CD14-positive monocyte (primary cell): ENCODE measurements around the gene ADI1. TPM values are rescaled to one million over a fixed set of nuclear protein-coding genes. Genes with fewer than 3 reads are reported as not detected.

Experiments
- DNase-seq, 3 donors: peaks; one replicate each; pipeline ENCODE4 v3.0.0-alpha.2; 2011 to 2022
- H2AFZ ChIP-seq: 2 replicates; pipeline ENCODE4 v1.6.0; 2012; ENCODE audit warnings: mild to moderate bottlenecking, low read depth, low read length, inconsistent platforms; ENCODE audit not compliant: insufficient read depth, poor library complexity, severe bottlenecking
- H3K27ac ChIP-seq, 2 donors: 1 replicate in 1 of 2; 2 replicates in 1 of 2; pipeline ENCODE4 v1.5.1; 2012 to 2013; ENCODE audit warnings: low read length in 2 of 2, control low read depth in 1 of 2, inconsistent platforms in 1 of 2, low read depth in 1 of 2, mild to moderate bottlenecking in 1 of 2
- H3K27me3 ChIP-seq, 2 donors: one replicate each; pipeline versions ENCODE4 v1.6.0 to v1.6.1; 2011 to 2013; ENCODE audit warnings: low read length in 2 of 2; ENCODE audit not compliant: control insufficient read depth in 2 of 2, insufficient read depth in 2 of 2
- H3K36me3 ChIP-seq, 2 donors: replicated peaks in 1 of 2; 1 replicate in 1 of 2; 2 replicates in 1 of 2; pipeline versions ENCODE4 v1.5.1 to v1.6.1; 2012 to 2013; ENCODE audit warnings: low read length in 2 of 2, control low read depth in 1 of 2, inconsistent platforms in 1 of 2, mild to moderate bottlenecking in 1 of 2; ENCODE audit not compliant: insufficient read depth in 2 of 2, control insufficient read depth in 1 of 2
- H3K4me1 ChIP-seq, 2 donors: 1 replicate in 1 of 2; 2 replicates in 1 of 2; pipeline versions ENCODE4 v1.5.1 to v1.6.1; 2012 to 2013; ENCODE audit warnings: low read length in 2 of 2, control low read depth in 1 of 2, inconsistent platforms in 1 of 2, mild to moderate bottlenecking in 1 of 2, moderate library complexity in 1 of 2; ENCODE audit not compliant: insufficient read depth in 2 of 2, control insufficient read depth in 1 of 2
- H3K4me2 ChIP-seq: replicated peaks from 2 replicates; pipeline ENCODE3; 2012; ENCODE audit warnings: low read length, moderate library complexity, mild to moderate bottlenecking; ENCODE audit not compliant: poor library complexity, severe bottlenecking; ENCODE audit errors: extremely low read depth
- H3K4me3 ChIP-seq, 3 experiments: fragments of 200-600 bp in 1 of 3; sonication (generic) in 1 of 3; replicated peaks in 1 of 3; 1 replicate in 2 of 3; 2 replicates in 1 of 3; pipeline ENCODE4 v1.5.1; 2011 to 2013; ENCODE audit warnings: low read length in 3 of 3, mild to moderate bottlenecking in 3 of 3, control low read depth in 2 of 3, low read depth in 2 of 3, inconsistent platforms in 1 of 3, moderate library complexity in 1 of 3
- H3K79me2 ChIP-seq: 2 replicates; pipeline ENCODE4 v1.6.0; 2012; ENCODE audit warnings: mild to moderate bottlenecking, control low read depth, inconsistent platforms, low read length, moderate library complexity; ENCODE audit not compliant: insufficient read depth
- H3K9ac ChIP-seq: 2 replicates; pipeline ENCODE4 v1.6.0; 2017; ENCODE audit warnings: low read length, mild to moderate bottlenecking; ENCODE audit not compliant: insufficient read depth, poor library complexity, severe bottlenecking
- H3K9me3 ChIP-seq, 2 donors: replicated peaks in 1 of 2; 1 replicate in 1 of 2; 2 replicates in 1 of 2; pipeline versions ENCODE4 v1.5.1 to v1.6.1; 2012 to 2013; ENCODE audit warnings: low read length in 2 of 2, control low read depth in 1 of 2; ENCODE audit not compliant: control insufficient read depth in 1 of 2, insufficient read depth in 1 of 2
- H4K20me1 ChIP-seq: 2 replicates; pipeline ENCODE4 v1.6.0; 2012; ENCODE audit warnings: mild to moderate bottlenecking, low read length, control low read depth, moderate library complexity; ENCODE audit not compliant: insufficient read depth
- H3K27ac Mint-ChIP-seq, 7 donors: one replicate each; pipeline ENCODE4 v1.8.0; 2020; ENCODE audit warnings: mild to moderate bottlenecking in 7 of 7, mixed read lengths in 7 of 7, moderate library complexity in 6 of 7, inconsistent platforms in 2 of 7
- H3K27me3 Mint-ChIP-seq, 3 donors: one replicate each; pipeline ENCODE4 v1.8.0; 2021 to 2022; ENCODE audit warnings: low read depth in 3 of 3, mild to moderate bottlenecking in 3 of 3, mixed read lengths in 3 of 3, moderate library complexity in 3 of 3, inconsistent platforms in 1 of 3
- H3K36me3 Mint-ChIP-seq, 2 donors: one replicate each; pipeline ENCODE4 v1.8.0; 2020; ENCODE audit warnings: mixed read lengths in 2 of 2, inconsistent platforms in 1 of 2, mild to moderate bottlenecking in 1 of 2
- H3K4me1 Mint-ChIP-seq: one replicate; pipeline ENCODE4 v1.8.0; 2020; ENCODE audit warnings: mild to moderate bottlenecking, mixed read lengths
- H3K4me3 Mint-ChIP-seq, 2 donors: one replicate each; pipeline ENCODE4 v1.8.0; 2020; ENCODE audit warnings: mild to moderate bottlenecking in 2 of 2, mixed read lengths in 2 of 2, moderate library complexity in 1 of 2
- H3K9me3 Mint-ChIP-seq, 7 donors: one replicate each; pipeline ENCODE4 v1.8.0; 2020 to 2022; ENCODE audit warnings: mixed read lengths in 7 of 7, mild to moderate bottlenecking in 6 of 7, moderate library complexity in 6 of 7, inconsistent platforms in 2 of 7
- WGBS: methylation state at CpG from one replicate; pipeline ENCODE4 v1.1.5; 2013; ENCODE audit warnings: missing lambda C conversion rate; ENCODE audit not compliant: insufficient coverage; 5-methylcytosine and 5-hydroxymethylcytosine counted together
- intact Hi-C, 2 donors: fragments of 100-400 bp; cut with micrococcal nuclease; formaldehyde crosslinking; loops; one replicate each; pipeline versions ENCODE4 v1.15.0 to v1.15.1; 2023
- polyA plus RNA-seq, 3 donors: library from polyadenylated mRNA; depleted of rRNA in 1 of 3; unstranded in 2 of 3; stranded (reverse) in 1 of 3; fragments of 300-500 nt in 2 of 3; fragments of >200 nt in 1 of 3; fragmentation: Illumina TruSeq in 2 of 3; gene quantifications; 1 replicate in 2 of 3; 2 replicates in 1 of 3; pipeline ENCODE4 v1.2.3, GENCODE V29; 2012 to 2021
- TF ChIP-seq, protein P1 (sequence below): fragments of 200-600 bp; IDR thresholded peaks from one replicate; pipeline ENCODE4 v1.8.0; 2022; ENCODE audit warnings: antibody characterized with exemption, mild to moderate bottlenecking

ADI1 gene
- polyA plus RNA-seq, 3 donors: 30.5 to 89.1 (median 79.3) TPM

DNA sequence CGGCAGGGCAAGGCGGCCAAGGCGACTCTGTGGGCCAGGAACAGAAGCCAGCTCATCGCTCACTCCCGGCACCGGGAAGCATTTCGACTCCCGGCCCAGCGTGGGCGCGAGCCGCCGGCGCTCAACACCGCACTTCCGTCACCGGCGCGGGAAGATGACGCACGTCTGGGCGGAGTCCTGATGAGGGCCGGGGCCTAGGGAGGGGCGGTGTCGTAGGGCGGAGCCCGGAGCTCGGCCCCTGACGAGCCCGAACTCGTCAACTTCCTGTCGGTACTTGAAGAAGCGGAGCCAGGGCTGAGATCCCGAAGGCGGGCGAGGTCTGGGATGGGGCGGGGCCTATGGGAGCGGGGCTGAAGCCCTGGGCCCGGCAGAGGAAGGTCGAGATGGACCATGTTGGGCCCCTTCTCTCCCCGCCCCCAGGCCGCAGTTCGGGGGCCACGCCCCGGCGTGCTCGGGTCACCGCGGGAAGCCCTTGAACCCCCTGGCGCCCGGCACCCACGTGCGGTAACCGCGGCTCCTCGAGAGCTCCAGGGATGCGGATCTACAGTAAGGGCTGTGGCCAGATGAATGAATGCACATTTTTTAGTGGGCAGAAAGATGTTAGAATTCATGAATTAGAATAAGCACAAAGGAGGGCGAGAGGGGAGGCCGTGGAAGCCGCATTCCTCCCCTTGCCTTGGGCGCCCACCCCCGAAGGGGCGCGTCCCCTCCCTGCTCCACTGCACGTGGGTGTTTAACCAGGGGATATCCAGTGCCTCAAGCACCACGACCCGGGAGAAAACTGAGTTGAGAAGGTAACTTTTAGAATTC is 39.1 kb upstream of the ADI1 start, which contains the start of gene RNASEH1:
Gene RNASEH1, minus strand, starts transcription at position 129 of the 810 bp plus-strand sequence. Its CDS starts 73 bp downstream, at position 56.
- Histone ChIP-seq H4K20me1 (no peaks in the 10 kb centered on the region), H3K27ac (peak within 1 kb of the TSS; percentile 82 to 87), H2AFZ (peak within 1 kb of the TSS; percentile 92), H3K4me3 (peak within 1 kb of the TSS; percentile 82 to 92 (median 85)), H3K4me1 (peaks cover 18 to 24% of the 10 kb centered on the region in 2 donors), H3K79me2 (peaks cover 25% of the 10 kb centered on the region), H3K9me3 (no peaks in the 10 kb centered on the region), H3K36me3 (peaks cover 21 to 33% of the 10 kb centered on the region in 2 donors), H3K27me3 (no peaks in the 10 kb centered on the region), H3K4me2 (peak within 1 kb of the TSS; percentile 76), H3K9ac (peak within 1 kb of the TSS; percentile 94)
- no peaks in the 10 kb centered on the region for H3K27me3 Mint-ChIP-seq
- peaks cover 28 to 32% of the 10 kb centered on the region in 2 donors for H3K36me3 Mint-ChIP-seq
- peak within 1 kb of the TSS; percentile 86 to 96 (median 92) for H3K27ac Mint-ChIP-seq
- intact Hi-C loops: loop anchor here (1.0 to 5.0 kb wide), 5 partner anchors 16 to 181 kb away; partner anchors contain the start of genes ADI1 (in 1 of the 2), EIPR1 (in 1 of the 2) and RPS7 (in 1 of the 2)
- DNase-seq: peak; percentile 98 to 99 (median 99)
- H3K4me1 Mint-ChIP-seq: peaks cover 22% of the 10 kb centered on the region
- TF ChIP-seq, protein P1, sequence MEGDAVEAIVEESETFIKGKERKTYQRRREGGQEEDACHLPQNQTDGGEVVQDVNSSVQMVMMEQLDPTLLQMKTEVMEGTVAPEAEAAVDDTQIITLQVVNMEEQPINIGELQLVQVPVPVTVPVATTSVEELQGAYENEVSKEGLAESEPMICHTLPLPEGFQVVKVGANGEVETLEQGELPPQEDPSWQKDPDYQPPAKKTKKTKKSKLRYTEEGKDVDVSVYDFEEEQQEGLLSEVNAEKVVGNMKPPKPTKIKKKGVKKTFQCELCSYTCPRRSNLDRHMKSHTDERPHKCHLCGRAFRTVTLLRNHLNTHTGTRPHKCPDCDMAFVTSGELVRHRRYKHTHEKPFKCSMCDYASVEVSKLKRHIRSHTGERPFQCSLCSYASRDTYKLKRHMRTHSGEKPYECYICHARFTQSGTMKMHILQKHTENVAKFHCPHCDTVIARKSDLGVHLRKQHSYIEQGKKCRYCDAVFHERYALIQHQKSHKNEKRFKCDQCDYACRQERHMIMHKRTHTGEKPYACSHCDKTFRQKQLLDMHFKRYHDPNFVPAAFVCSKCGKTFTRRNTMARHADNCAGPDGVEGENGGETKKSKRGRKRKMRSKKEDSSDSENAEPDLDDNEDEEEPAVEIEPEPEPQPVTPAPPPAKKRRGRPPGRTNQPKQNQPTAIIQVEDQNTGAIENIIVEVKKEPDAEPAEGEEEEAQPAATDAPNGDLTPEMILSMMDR: no peak
- under 1% methylated on average over 65 of the region's 67 CpGs for WGBS
- H3K9me3 Mint-ChIP-seq: no peaks in the 10 kb centered on the region
- peak within 1 kb of the TSS; percentile 85 to 90 for H3K4me3 Mint-ChIP-seq

DNA sequence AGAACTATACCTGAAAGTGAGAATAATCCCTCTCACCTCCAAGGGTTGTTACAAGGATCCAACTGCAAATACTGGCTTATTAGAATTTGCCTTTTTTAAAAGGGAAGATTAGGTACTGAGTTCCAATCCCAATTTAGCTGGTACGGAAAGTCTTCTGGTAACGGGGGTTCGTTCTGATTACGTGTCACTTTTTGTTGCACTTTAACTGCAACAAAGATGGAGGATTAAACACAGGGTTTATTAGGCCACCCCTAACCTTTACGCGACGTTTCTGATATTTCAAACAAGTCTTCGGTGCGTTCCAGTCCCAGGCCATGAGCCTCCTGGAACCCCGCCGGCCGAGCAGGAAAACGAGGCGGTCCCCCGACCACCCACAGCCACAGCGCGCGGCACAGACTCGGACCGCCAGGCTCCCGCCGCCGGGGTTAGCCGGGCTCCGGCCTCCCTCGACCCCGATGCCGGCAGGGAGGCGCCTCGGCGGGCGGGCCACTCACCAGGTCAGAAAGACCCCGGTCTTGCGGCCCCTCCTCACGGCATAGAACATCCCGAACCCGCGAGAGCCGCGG is 38.4 kb upstream of the ADI1 start:
- under 1% methylated on average over 40 of the region's 40 CpGs for WGBS
- Mint-ChIP-seq H3K4me1 (peaks cover 22% of the 10 kb centered on the region), H3K27me3 (no peaks in the 10 kb centered on the region), H3K36me3 (peaks cover 29 to 37% of the 10 kb centered on the region in 2 donors), H3K4me3 (peak overlapping the region; percentile 85 to 90), H3K9me3 (no peaks in the 10 kb centered on the region), H3K27ac (peak overlapping the region; percentile 86 to 96 (median 92))
- Histone ChIP-seq H3K4me1 (peaks cover 18 to 25% of the 10 kb centered on the region in 2 donors), H3K79me2 (peaks cover 25% of the 10 kb centered on the region), H3K9me3 (no peaks in the 10 kb centered on the region), H3K36me3 (peaks cover 22 to 38% of the 10 kb centered on the region in 2 donors), H3K9ac (peak overlapping the region; percentile 94), H3K4me3 (peak overlapping the region; percentile 82 to 92 (median 85)), H3K27me3 (no peaks in the 10 kb centered on the region), H2AFZ (peak overlapping the region; percentile 92), H3K4me2 (peak overlapping the region; percentile 76), H3K27ac (peak overlapping the region; percentile 82 to 87), H4K20me1 (no peaks in the 10 kb centered on the region)
- DNase-seq: no peak
- intact Hi-C loops: loop anchor here (1.0 to 5.0 kb wide), 5 partner anchors 17 to 180 kb away; partner anchors contain the start of genes ADI1 (in 1 of the 2), EIPR1 (in 1 of the 2) and RPS7 (in 1 of the 2)
- TF ChIP-seq, protein P1: no peak
